HG03095 (cell line): ENCODE results near the gene RTN4RL1.

Experiments used
- ATAC-seq: cut with Tn5 transposase; IDR thresholded peaks from one replicate; pipeline ENCODE4 v1.9.1; 2021; ENCODE audit warnings: moderate library complexity; ENCODE audit not compliant: unreplicated experiment

Gene RTN4RL1

GRCh38 chr17:1928976-1929375 is 96.2 kb downstream of the RTN4RL1 start:
- ATAC-seq = no peak

DNA sequence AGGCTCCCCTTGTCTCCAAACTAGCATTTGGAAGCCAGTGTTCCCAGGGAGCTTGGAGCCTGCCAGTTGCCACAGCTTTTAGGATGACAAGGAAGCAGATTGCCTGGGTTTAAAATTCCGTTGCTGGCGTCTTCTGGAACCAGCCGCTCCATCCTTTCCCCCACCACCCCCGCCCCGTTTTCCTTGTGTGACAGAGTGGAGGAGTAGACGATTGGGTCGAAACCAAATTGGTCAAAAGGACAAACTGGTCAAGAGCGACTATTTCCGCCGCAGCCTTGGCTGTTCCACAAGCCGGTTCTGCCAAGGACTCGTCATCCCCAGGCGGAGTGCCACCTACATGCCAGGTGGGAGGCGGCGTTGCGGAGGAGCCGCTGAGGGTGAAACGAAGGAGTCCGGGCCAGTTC is 104.2 kb downstream of the RTN4RL1 start:
- ATAC-seq = no peak

DNA sequence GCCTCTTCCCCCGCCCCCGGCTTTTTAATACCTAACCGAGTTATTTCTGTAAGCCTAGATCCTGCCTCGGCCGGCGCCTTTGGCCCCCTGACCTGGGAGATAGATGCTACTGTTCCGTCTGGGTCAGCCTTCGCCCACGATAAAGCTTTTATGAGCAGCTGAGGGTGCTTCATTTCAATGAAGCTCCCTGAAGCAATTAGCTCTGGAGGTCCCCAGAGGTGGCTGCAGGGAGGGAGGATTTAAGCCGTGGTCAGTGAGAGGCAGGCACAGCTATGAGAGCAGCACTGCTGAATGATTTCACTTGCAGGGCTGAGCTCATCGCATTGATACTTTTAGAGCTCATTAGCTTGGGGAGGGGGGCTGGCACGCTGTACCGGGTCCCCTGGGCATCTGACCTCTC is 105.9 kb downstream of the RTN4RL1 start:
- ATAC-seq = no peak

- no peak for ATAC-seq
These were observed 106.6 kb downstream of the RTN4RL1 start for GRCh38 chr17:1918346-1919162.

DNA sequence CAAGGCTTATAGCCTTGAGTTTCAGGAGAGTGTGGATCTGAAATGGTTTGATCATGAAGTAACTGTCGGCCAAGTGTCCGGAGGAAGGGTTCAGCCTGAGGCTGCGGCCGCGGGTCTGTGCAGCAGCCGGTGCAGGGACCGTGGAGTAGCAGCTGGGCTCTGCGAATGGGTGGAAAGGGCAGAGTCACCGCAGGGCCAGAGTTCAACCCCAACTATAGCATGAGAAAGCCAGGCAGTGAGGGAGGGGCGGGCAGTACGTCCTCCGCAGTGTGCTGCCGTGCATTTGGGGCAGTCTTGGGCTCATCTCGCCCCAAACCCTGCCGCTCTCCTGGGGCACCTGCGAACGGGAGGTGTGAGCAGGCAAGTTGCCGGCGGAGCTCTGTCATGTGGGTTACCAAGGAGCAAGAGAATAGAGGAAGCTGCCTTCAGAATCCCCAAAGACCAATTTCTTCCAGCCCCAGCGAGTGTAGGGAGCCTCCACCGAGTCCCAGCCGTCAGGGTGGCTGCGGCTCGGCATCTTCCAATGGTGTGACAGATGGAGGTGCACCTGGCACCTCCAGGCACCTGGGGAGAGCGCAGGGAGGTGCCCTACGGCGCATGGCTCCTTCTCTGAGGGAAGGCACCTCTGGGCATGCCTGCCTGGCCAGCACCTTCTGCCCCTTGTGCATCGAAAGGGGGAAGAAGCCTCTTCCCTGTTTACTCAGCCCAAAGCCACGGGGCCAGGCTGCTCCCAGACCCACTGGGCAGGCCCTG is 108.0 kb downstream of the RTN4RL1 start:
- no peak for ATAC-seq

DNA sequence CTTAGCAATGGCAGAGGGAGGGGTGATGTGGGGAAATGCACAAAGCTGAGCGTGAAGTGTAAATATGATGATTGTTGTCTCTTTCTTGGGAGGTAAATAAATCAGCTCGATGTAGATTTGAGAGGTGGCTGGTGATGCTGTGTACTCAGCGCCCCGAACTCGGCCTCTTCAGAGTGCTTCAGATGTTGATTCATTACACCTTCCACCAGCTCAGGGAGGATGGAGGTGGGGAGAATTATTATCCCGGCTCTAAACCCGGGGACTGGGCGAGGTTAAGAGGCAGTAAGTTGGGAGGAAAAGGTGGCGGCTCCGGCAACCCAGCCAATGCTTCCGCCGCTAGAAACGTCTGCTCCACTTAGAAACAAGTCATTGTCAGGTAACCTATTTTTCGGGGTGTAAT is 108.8 kb downstream of the RTN4RL1 start:
- no peak for ATAC-seq

- ATAC-seq = no peak
These were observed 109.2 kb downstream of the RTN4RL1 start for GRCh38 chr17:1915889-1916288.

DNA sequence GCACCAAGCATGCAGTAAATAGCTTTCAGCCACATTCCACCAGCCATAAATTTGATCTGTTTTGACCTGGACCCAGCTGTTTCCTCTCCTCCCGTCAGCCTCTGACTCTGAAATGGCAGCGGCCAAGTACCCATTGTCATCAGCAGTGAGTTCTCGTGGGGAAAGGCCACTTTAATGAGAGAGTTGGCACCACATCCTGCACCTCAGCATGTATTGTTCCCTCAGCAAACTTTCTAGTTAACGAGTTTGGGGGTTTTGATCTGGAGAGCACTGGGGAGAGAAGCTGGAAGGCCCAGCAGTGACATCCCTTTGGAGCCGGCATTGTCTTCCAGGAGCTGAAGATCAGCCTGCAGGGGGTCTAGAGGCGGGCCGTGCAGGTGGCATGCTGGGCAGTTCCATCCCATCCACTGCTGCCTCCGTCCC is 110.5 kb downstream of the RTN4RL1 start:
- ATAC-seq = no peak

- ATAC-seq = no peak
These were observed 111.4 kb downstream of the RTN4RL1 start for GRCh38 chr17:1913702-1914101.

- ATAC-seq = no peak
These were observed 113.0 kb downstream of the RTN4RL1 start for GRCh38 chr17:1912146-1912545.

- no peak for ATAC-seq
These were observed 115.1 kb downstream of the RTN4RL1 start for GRCh38 chr17:1909985-1910384.

GRCh38 chr17:1908699-1909309 is 116.3 kb downstream of the RTN4RL1 start:
- no peak for ATAC-seq

- ATAC-seq = no peak
These were observed 117.0 kb downstream of the RTN4RL1 start for GRCh38 chr17:1907909-1908698.

DNA sequence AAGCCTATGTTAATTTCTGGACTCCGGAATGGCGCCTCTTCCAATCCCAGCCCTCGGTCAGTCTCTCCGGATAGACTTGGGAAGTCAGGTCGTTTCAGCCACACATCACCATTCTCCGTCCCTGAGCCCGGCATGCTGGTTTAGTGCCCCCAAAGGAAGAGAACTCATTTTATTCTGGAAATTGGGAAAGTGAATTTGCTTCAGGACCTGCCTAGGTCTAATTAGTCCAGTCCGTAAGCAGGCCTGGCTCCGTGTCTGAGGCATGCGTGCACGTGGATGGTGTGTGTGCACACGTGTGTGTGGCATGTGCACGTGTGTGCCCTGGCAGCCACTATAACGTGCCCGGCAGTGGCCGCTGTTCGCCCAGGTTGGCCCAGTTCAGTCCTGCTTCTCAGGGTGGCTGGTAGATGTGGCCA is 117.9 kb downstream of the RTN4RL1 start:
- ATAC-seq = no peak

DNA sequence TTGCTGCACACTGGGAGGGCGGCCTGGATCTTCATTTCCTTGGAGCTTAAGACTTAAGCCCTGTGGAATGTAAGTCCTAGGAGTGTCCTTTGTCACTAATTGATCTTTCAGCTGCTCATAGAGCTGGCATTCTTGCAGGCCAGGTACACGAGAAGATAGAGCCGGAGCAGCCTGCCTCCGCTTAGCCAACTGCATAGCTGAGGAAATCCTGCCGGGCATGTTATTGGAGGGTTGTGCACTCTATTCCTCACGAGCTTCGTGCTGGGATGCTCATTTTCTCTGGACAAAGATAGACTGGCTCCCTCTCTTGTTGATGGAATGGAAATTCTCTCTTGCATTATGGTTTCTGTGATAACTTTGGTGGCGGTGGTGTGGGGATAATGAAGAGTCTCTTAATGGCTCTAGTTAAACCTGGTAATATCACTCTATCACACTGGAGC is 118.5 kb downstream of the RTN4RL1 start:
- no peak for ATAC-seq

DNA sequence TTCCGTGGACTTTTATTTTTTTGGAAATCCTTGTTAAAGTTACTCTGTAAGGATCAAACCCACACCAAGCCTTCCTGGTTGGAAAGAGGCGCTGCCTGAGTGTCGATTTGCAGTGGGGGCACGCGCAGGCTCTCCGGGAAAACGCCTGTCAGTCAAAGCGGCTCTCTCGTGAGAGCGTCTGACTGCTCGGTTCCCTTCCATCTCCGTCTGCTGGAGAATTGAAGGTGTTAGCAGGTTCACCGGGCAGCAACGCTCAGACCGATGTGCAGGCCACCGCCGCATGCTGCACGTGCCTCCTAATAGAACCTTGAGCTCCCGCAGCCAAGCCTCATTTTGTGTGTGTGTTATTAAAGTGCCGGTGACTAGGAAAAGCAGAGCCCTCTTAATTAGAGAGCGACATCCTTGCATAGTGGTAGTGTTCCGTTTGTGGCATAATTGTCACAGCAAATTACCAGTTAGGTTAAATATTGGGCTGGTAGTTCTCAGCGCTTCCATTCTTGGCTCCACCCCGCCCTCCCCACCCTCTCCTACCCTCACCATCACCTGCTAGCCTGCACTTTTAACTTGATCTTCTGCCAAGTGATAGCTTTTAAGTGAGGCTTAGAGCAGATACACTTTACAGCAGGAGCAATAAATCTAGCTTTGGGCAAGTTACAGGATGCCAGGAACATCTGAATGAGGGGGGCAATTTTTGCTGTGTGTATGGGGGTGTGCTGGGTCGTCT is 119.8 kb downstream of the RTN4RL1 start:
- no peak for ATAC-seq

DNA sequence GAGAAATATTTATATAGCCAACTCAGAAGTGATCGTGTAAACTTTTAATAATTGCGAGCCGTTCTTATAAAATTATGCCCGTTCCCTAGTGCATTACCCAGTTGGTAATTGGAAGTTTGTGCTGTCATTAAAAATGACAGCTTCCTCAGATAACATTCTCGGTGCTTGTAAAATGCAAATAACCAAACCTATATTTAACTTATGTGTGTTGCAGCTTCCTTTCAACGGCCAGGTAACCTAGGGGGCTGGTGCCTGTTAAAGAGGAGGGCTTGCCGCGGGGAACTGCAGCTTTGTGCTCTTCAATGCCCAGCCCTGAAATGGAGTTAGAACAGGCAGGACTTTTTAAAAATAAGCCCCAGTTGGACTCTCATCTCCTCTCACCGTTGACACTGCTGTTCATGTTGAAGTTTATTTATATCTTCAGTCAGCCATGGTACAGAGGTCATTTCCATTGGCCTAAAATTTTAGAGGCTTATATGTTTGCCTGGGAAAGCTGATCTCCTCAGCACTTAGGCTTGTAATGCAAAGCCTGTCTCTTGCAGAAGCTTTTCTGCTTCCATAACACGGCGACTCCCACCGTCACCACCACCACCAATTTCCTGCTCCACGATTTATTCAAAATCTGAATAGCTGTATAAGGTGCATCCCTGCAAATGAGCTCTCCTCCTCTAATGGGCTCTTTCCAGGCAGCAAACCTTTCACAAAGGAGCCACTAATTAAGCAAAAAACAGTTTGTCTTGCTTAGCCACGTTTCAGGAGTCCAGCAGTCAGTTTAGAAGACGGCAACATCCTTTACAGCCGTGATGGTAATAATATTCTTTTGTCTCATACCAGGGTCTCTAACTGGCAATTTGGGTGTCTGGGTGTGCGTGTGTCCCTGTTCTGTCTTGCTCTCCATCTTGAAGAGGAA is 120.6 kb downstream of the RTN4RL1 start:
- no peak for ATAC-seq

GRCh38 chr17:1899403-1900000 is 125.6 kb downstream of the RTN4RL1 start:
- no peak for ATAC-seq

GRCh38 chr17:1898872-1899271 is 126.3 kb downstream of the RTN4RL1 start:
- ATAC-seq = no peak
